Panc1 (cell line): Measurements from ENCODE around the gene RCSD1. TPM values are rescaled to one million over a fixed set of nuclear protein-coding genes. Genes with fewer than 3 reads are reported as not detected.

Experiments used
- ATAC-seq: fragments of 200-7000 bp; cut with Tn5 transposase; 2 replicates; pipeline ENCODE4 v1.9.1; 2020; ENCODE audit warnings: mild to moderate bottlenecking, moderate library complexity
- BruUV-seq: library from RNA; stranded (reverse); fragments of 400-500 nt; replicated peaks from 2 replicates; lab custom pipeline; 2021; lab: Mats Ljungman, UMichigan
- CTCF ChIA-PET: fragments of 300-600 bp; sonication (Branson Sonifier 250); formaldehyde crosslinking; loops from one replicate; lab custom pipeline; 2022; ENCODE audit warnings: antibody characterized with exemption; lab: Charles Lee
- POLR2A ChIA-PET: fragments of 300-600 bp; sonication (Branson Sonifier 250); formaldehyde crosslinking; loops from one replicate; lab custom pipeline; 2022; ENCODE audit warnings: antibody characterized with exemption; lab: Charles Lee
- DNase-seq: peaks from one replicate; pipeline ENCODE4 v3.0.0-alpha.2; 2010; ENCODE audit warnings: low read depth, low spot score
- H3K27ac ChIP-seq: 2 replicates; pipeline ENCODE4 v1.5.1; 2011; ENCODE audit warnings: mild to moderate bottlenecking, low read length, inconsistent platforms
- H3K27me3 ChIP-seq: fragments of 200-500 bp; sonication (Bioruptor generic); 2 replicates; pipeline ENCODE4 v1.6.0; 2014; ENCODE audit warnings: low read length, inconsistent platforms; ENCODE audit not compliant: control insufficient read depth, insufficient read depth
- H3K36me3 ChIP-seq: fragments of 200-500 bp; sonication (Bioruptor generic); 2 replicates; pipeline ENCODE4 v1.5.1; 2014; ENCODE audit warnings: inconsistent platforms, mild to moderate bottlenecking, low read length, moderate library complexity; ENCODE audit not compliant: control insufficient read depth, insufficient read depth
- H3K4me1 ChIP-seq: 2 replicates; pipeline ENCODE4 v1.5.1; 2011; ENCODE audit warnings: inconsistent platforms, mild to moderate bottlenecking, low read length, moderate library complexity; ENCODE audit not compliant: control insufficient read depth, insufficient read depth
- H3K4me3 ChIP-seq, 2 experiments: 2 replicates each; pipeline ENCODE4 v1.5.1; 2011 to 2012; ENCODE audit warnings: low read depth in 2 of 2, low read length in 2 of 2, mild to moderate bottlenecking in 2 of 2, inconsistent platforms in 1 of 2, moderate library complexity in 1 of 2
- H3K9me3 ChIP-seq: fragments of 200-500 bp; sonication (Bioruptor generic); 2 replicates; pipeline ENCODE4 v1.5.1; 2014; ENCODE audit warnings: low read depth, mild to moderate bottlenecking, inconsistent platforms, low read length, moderate library complexity; ENCODE audit not compliant: control insufficient read depth, insufficient read depth
- CTCF ChIP-seq: fragments of 450-650 bp; IDR thresholded peaks from 2 replicates; pipeline ENCODE4 v1.5.1; 2017; ENCODE audit warnings: mild to moderate bottlenecking
- POLR2AphosphoS5 ChIP-seq: IDR thresholded peaks from 2 replicates; pipeline ENCODE4 v1.6.1; 2012; ENCODE audit warnings: mild to moderate bottlenecking, low read depth, low read length, moderate library complexity
- REST ChIP-seq, 2 experiments: IDR thresholded peaks; 2 replicates each; pipeline ENCODE4 v1.6.1; 2011 to 2012; ENCODE audit warnings: low read depth in 2 of 2, control low read depth in 1 of 2, low read length in 1 of 2, mild to moderate bottlenecking in 1 of 2, moderate library complexity in 1 of 2; ENCODE audit not compliant: insufficient read depth in 1 of 2
- SIN3A ChIP-seq: IDR thresholded peaks from 2 replicates; pipeline ENCODE4 v1.6.1; 2012; ENCODE audit warnings: low read depth, mild to moderate bottlenecking, low read length, moderate library complexity, borderline replicate concordance; ENCODE audit not compliant: insufficient read depth
- TCF7L2 ChIP-seq: IDR thresholded peaks from 2 replicates; pipeline ENCODE4 v1.6.1; 2011; ENCODE audit warnings: mild to moderate bottlenecking, low read depth, low read length, inconsistent platforms
- in situ Hi-C: cut with HindIII; loops from 2 replicates; pipeline ENCODE4 v1.10.0; 2016; ENCODE audit warnings: low sequenced_read_pairs, low pct_unique_long_range_greater_than_20kb
- intact Hi-C: fragments of 100-400 bp; cut with micrococcal nuclease; formaldehyde crosslinking; loops from one replicate; pipeline ENCODE4 v1.10.0; 2022; ENCODE audit not compliant: unreplicated experiment
- total RNA-seq: library from RNA; stranded (reverse); gene quantifications from one replicate; pipeline ENCODE4 v1.2.1, GENCODE V29; 2021; ENCODE audit not compliant: unreplicated experiment

Gene RCSD1
- total RNA-seq, 1 experiment from 2014 or later: 1.4 TPM

- no peaks in the 10 kb centered on the region for H3K27me3 ChIP-seq
- H3K9me3 ChIP-seq: no peaks in the 10 kb centered on the region
- BruUV-seq: no TSS peak
- in situ Hi-C loops (no loop called here), intact Hi-C loops (no loop called here)
- TF ChIP-seq REST (IDR thresholded peaks at IDR 0.05; ENCODE audit: insufficient read depth in 1 of 2, low read depth in 2 of 2, low read length in 1 of 2) (no peak), TCF7L2 (no peak)
- no peak overlapping the region for H3K4me3 ChIP-seq
- DNase-seq (no peak), ATAC-seq (no peak)
- CTCF ChIA-PET: no interaction called here
- H3K4me1 ChIP-seq: peaks cover 9% of the 10 kb centered on the region
- H3K27ac ChIP-seq: no peak overlapping the region
- POLR2A ChIA-PET: no interaction called here
- H3K36me3 ChIP-seq: no peaks in the 10 kb centered on the region
Observed at GRCh38 chr1:167634435-167634834, 4.4 kb downstream of the RCSD1 start.

GRCh38 chr1:167635156-167635648 lies 5.2 kb downstream of the RCSD1 start:
- H3K4me3 ChIP-seq: no peak overlapping the region
- no peak for TF ChIP-seq REST (IDR thresholded peaks at IDR 0.05; ENCODE audit: insufficient read depth in 1 of 2, low read depth in 2 of 2, low read length in 1 of 2)
- TF ChIP-seq POLR2AphosphoS5: no peak
- no peak for TF ChIP-seq TCF7L2
- TF ChIP-seq CTCF: no peak
- TF ChIP-seq SIN3A: no peak
- H3K9me3 ChIP-seq: no peaks in the 10 kb centered on the region
- DNase-seq: no peak
- H3K27ac ChIP-seq: no peak overlapping the region
- in situ Hi-C loops: no loop called here
- ChIA-PET CTCF (no interaction called here), POLR2A (no interaction called here)
- intact Hi-C loops: no loop called here
- no TSS peak for BruUV-seq
- ATAC-seq: no peak
- no peaks in the 10 kb centered on the region for H3K27me3 ChIP-seq
- H3K4me1 ChIP-seq: peaks cover 9% of the 10 kb centered on the region
- no peaks in the 10 kb centered on the region for H3K36me3 ChIP-seq
